Ishikawa (cell line): ENCODE measurements around the gene BBIP1.
A peak's percentile ranks its signal among the peaks of the same experiment; 100 is the strongest.

Experiments
- CEBPB ChIP-seq: IDR thresholded peaks from 2 replicates; pipeline ENCODE4 v1.6.1; 2012
- CREB1 ChIP-seq: IDR thresholded peaks from 2 replicates; pipeline ENCODE4 v1.6.1; 2012; ENCODE audit warnings: low read depth
- EGR1 ChIP-seq: IDR thresholded peaks from 2 replicates; pipeline ENCODE4 v1.6.1; 2012
- EP300 ChIP-seq: IDR thresholded peaks from 2 replicates; pipeline ENCODE4 v1.6.1; 2012; ENCODE audit warnings: borderline replicate concordance
- FOXM1 ChIP-seq: IDR thresholded peaks from 2 replicates; pipeline ENCODE4 v1.6.1; 2012; ENCODE audit warnings: low read depth, borderline replicate concordance
- MAX ChIP-seq: IDR thresholded peaks from 2 replicates; pipeline ENCODE4 v1.6.1; 2012
- NFIC ChIP-seq: IDR thresholded peaks from 2 replicates; pipeline ENCODE4 v1.6.1; 2012
- RAD21 ChIP-seq: IDR thresholded peaks from 2 replicates; pipeline ENCODE4 v1.6.1; 2012; ENCODE audit warnings: low read depth
- REST ChIP-seq: IDR thresholded peaks from 2 replicates; pipeline ENCODE4 v1.6.1; 2012; ENCODE audit warnings: low read depth, mild to moderate bottlenecking
- TAF1 ChIP-seq: IDR thresholded peaks from 2 replicates; pipeline ENCODE4 v1.6.1; 2012; ENCODE audit warnings: low read depth, mild to moderate bottlenecking
- TCF12 ChIP-seq: IDR thresholded peaks from 2 replicates; pipeline ENCODE4 v1.6.1; 2012; ENCODE audit warnings: low read depth
- TEAD4 ChIP-seq: IDR thresholded peaks from 2 replicates; pipeline ENCODE4 v1.6.1; 2012
- USF1 ChIP-seq: IDR thresholded peaks from 2 replicates; pipeline ENCODE4 v1.6.1; 2012
- YY1 ChIP-seq: IDR thresholded peaks from 2 replicates; pipeline ENCODE4 v1.6.1; 2012; ENCODE audit warnings: low read depth
- ZBTB7A ChIP-seq: IDR thresholded peaks from 2 replicates; pipeline ENCODE4 v1.6.1; 2012; ENCODE audit warnings: low read depth

BBIP1 gene

GRCh38 chr10:110898391-110898790 lies 20.6 kb downstream of the BBIP1 start:
- no peak for TF ChIP-seq MAX
- TF ChIP-seq EP300 = no peak
- TF ChIP-seq NFIC = no peak
- TF ChIP-seq REST = no peak
- TF ChIP-seq YY1 = no peak
- no peak for TF ChIP-seq FOXM1
- no peak for TF ChIP-seq ZBTB7A
- TF ChIP-seq RAD21 = no peak
- no peak for TF ChIP-seq TCF12
- TF ChIP-seq USF1 = no peak
- TF ChIP-seq CREB1 = no peak
- TF ChIP-seq TEAD4 = no peak
- no peak for TF ChIP-seq TAF1
- TF ChIP-seq EGR1 = no peak
- no peak for TF ChIP-seq CEBPB

GRCh38 chr10:110897184-110897583 lies 21.8 kb downstream of the BBIP1 start:
- no peak for TF ChIP-seq MAX

- TF ChIP-seq TEAD4 (no peak), MAX (no peak), RAD21 (peak; percentile 68)
These were observed 25.3 kb downstream of the BBIP1 start for GRCh38 chr10:110893559-110894179.

GRCh38 chr10:110892602-110893288 lies 26.2 kb downstream of the BBIP1 start:
- no peak for TF ChIP-seq TAF1
- TF ChIP-seq USF1 = no peak
- TF ChIP-seq NFIC = no peak
- TF ChIP-seq YY1 = no peak
- TF ChIP-seq REST = no peak
- no peak for TF ChIP-seq EGR1
- TF ChIP-seq ZBTB7A = no peak
- no peak for TF ChIP-seq MAX
- TF ChIP-seq TCF12 = no peak
- no peak for TF ChIP-seq RAD21
- TF ChIP-seq EP300 = no peak
- TF ChIP-seq FOXM1 = no peak
- no peak for TF ChIP-seq CEBPB
- TF ChIP-seq TEAD4 = no peak
- no peak for TF ChIP-seq CREB1

GRCh38 chr10:110887560-110887959 lies 31.4 kb downstream of the BBIP1 start:
- TF ChIP-seq EP300 (no peak), CREB1 (no peak), TCF12 (no peak), FOXM1 (no peak), REST (no peak), ZBTB7A (no peak), YY1 (no peak), MAX (no peak), RAD21 (no peak), USF1 (no peak), TEAD4 (no peak), TAF1 (no peak), CEBPB (no peak)
